ENCODE measurements around the gene ATF6. TPM values are rescaled to one million over a fixed set of nuclear protein-coding genes. Genes with fewer than 3 reads are reported as not detected.

Gene ATF6
- total RNA-seq, 1 experiment from 2014 or later, result 10.6 TPM

- Mint-ChIP-seq H3K9me3 (no peaks in the 10 kb centered on the region), H3K4me3 (no peak overlapping the region), H3K27ac (no peak overlapping the region), H3K4me1 (no peaks in the 10 kb centered on the region), H3K36me3 (no peaks in the 10 kb centered on the region), H3K27me3 (ENCODE audit: low read depth) (no peaks in the 10 kb centered on the region)
- TF ChIP-seq, protein P1, sequence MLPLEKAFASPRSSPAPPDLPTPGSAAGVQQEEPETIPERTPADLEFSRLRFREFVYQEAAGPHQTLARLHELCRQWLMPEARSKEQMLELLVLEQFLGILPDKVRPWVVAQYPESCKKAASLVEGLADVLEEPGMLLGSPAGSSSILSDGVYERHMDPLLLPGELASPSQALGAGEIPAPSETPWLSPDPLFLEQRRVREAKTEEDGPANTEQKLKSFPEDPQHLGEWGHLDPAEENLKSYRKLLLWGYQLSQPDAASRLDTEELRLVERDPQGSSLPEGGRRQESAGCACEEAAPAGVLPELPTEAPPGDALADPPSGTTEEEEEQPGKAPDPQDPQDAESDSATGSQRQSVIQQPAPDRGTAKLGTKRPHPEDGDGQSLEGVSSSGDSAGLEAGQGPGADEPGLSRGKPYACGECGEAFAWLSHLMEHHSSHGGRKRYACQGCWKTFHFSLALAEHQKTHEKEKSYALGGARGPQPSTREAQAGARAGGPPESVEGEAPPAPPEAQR (CRISPR knock-in tag; IDR thresholded peaks at IDR 0.05), result no peak
- ChIA-PET POLR2A (no interaction called here), CTCF (no interaction called here)
- DNase-seq (ENCODE audit: low spot score) (no peak), ATAC-seq (no peak)
Measured at GRCh38 chr1:161781995-161782394, 15.9 kb downstream of the ATF6 start.

DNA sequence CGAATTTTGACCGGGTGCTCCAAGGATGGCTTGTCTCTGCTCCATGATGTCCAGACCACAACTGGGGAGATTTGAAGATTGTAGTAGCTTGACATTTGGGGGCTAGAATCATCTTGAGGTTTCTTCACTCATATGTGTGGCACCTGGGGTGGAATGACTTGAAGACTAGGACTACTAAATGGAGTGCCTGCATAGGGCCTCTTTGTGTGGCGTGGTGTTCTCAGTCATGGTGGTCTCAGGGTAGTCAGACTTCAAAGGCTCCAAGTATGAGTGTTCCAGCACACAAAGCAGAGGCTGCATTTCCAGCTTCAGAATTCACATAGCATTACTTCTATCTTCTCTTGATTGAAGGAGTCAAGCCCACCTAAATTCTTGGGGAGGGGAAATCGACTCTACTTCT, 16.8 kb downstream of the ATF6 start:
- Mint-ChIP-seq H3K4me3 (no peak overlapping the region), H3K9me3 (no peaks in the 10 kb centered on the region), H3K4me1 (no peaks in the 10 kb centered on the region), H3K27me3 (ENCODE audit: low read depth) (no peaks in the 10 kb centered on the region), H3K36me3 (no peaks in the 10 kb centered on the region), H3K27ac (no peak overlapping the region)
- TF ChIP-seq EMX1 (CRISPR knock-in tag; IDR thresholded peaks at IDR 0.05), result no peak
- no peak for TF ChIP-seq TP53 (CRISPR knock-in tag; IDR thresholded peaks at IDR 0.05)
- TF ChIP-seq TCF7 (CRISPR knock-in tag; IDR thresholded peaks at IDR 0.05; ENCODE audit: low read depth), result no peak
- TF ChIP-seq ETV6 (CRISPR knock-in tag; IDR thresholded peaks at IDR 0.05), result no peak
- TF ChIP-seq SMAD4 (CRISPR knock-in tag; IDR thresholded peaks at IDR 0.05), result no peak
- no peak for TF ChIP-seq GRHL2 (CRISPR knock-in tag; IDR thresholded peaks at IDR 0.05; ENCODE audit: insufficient replicate concordance, severe bottlenecking)
- TF ChIP-seq, protein P2, sequence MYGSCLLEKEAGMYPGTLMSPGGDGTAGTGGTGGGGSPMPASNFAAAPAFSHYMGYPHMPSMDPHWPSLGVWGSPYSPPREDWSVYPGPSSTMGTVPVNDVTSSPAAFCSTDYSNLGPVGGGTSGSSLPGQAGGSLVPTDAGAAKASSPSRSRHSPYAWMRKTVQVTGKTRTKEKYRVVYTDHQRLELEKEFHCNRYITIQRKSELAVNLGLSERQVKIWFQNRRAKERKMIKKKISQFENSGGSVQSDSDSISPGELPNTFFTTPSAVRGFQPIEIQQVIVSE (CRISPR knock-in tag; IDR thresholded peaks at IDR 0.05; ENCODE audit: borderline replicate concordance), result no peak
- no peak for TF ChIP-seq MYBL2 (CRISPR knock-in tag; IDR thresholded peaks at IDR 0.05)
- TF ChIP-seq, protein P3, sequence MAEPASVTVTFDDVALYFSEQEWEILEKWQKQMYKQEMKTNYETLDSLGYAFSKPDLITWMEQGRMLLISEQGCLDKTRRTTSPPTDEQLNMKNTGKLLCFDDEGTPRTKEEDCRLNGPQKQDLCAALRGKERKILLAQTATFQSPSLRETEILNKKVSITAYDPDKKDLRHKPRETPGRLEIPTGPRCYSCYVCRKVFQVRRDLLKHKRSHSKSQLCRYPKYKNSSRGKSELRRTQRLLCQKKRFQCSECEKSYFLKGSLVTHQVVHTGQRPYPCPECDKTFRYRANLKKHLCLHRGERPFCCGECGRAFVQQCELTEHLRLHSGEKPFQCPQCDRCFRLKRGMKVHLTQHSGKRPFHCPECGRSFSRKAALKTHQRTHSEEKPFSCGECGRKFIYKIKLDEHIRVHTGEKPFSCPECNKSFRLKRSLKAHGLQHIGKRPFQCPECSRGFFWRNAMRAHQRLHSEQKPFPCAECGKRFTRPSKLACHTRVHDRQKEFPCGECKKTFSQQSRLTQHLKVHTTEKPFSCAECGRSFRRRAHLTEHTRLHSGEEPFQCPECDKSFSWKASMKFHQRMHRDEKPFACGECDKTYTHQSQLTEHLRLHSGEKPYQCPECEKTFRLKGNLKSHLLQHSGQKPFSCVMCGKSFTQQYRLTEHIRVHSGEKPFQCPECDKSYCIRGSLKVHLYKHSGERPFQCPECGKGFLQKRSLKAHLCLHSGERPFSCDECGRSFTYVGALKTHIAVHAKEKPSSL (CRISPR knock-in tag; conservative IDR thresholded peaks at IDR 0.05), result no peak
- TF ChIP-seq ELF4 (CRISPR knock-in tag; IDR thresholded peaks at IDR 0.05; ENCODE audit: low read depth), result no peak
- TF ChIP-seq, protein P4, sequence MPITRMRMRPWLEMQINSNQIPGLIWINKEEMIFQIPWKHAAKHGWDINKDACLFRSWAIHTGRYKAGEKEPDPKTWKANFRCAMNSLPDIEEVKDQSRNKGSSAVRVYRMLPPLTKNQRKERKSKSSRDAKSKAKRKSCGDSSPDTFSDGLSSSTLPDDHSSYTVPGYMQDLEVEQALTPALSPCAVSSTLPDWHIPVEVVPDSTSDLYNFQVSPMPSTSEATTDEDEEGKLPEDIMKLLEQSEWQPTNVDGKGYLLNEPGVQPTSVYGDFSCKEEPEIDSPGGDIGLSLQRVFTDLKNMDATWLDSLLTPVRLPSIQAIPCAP (CRISPR knock-in tag; IDR thresholded peaks at IDR 0.05), result no peak
- TF ChIP-seq, protein P5, sequence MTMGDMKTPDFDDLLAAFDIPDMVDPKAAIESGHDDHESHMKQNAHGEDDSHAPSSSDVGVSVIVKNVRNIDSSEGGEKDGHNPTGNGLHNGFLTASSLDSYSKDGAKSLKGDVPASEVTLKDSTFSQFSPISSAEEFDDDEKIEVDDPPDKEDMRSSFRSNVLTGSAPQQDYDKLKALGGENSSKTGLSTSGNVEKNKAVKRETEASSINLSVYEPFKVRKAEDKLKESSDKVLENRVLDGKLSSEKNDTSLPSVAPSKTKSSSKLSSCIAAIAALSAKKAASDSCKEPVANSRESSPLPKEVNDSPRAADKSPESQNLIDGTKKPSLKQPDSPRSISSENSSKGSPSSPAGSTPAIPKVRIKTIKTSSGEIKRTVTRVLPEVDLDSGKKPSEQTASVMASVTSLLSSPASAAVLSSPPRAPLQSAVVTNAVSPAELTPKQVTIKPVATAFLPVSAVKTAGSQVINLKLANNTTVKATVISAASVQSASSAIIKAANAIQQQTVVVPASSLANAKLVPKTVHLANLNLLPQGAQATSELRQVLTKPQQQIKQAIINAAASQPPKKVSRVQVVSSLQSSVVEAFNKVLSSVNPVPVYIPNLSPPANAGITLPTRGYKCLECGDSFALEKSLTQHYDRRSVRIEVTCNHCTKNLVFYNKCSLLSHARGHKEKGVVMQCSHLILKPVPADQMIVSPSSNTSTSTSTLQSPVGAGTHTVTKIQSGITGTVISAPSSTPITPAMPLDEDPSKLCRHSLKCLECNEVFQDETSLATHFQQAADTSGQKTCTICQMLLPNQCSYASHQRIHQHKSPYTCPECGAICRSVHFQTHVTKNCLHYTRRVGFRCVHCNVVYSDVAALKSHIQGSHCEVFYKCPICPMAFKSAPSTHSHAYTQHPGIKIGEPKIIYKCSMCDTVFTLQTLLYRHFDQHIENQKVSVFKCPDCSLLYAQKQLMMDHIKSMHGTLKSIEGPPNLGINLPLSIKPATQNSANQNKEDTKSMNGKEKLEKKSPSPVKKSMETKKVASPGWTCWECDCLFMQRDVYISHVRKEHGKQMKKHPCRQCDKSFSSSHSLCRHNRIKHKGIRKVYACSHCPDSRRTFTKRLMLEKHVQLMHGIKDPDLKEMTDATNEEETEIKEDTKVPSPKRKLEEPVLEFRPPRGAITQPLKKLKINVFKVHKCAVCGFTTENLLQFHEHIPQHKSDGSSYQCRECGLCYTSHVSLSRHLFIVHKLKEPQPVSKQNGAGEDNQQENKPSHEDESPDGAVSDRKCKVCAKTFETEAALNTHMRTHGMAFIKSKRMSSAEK (CRISPR knock-in tag; IDR thresholded peaks at IDR 0.05; ENCODE audit: borderline replicate concordance), result no peak
- TF ChIP-seq SMAD3 (CRISPR knock-in tag; IDR thresholded peaks at IDR 0.05; ENCODE audit: borderline replicate concordance), result no peak
- TF ChIP-seq, protein P6, sequence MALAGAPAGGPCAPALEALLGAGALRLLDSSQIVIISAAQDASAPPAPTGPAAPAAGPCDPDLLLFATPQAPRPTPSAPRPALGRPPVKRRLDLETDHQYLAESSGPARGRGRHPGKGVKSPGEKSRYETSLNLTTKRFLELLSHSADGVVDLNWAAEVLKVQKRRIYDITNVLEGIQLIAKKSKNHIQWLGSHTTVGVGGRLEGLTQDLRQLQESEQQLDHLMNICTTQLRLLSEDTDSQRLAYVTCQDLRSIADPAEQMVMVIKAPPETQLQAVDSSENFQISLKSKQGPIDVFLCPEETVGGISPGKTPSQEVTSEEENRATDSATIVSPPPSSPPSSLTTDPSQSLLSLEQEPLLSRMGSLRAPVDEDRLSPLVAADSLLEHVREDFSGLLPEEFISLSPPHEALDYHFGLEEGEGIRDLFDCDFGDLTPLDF (CRISPR knock-in tag; IDR thresholded peaks at IDR 0.05), result no peak
- no peak for TF ChIP-seq JUN (CRISPR knock-in tag; IDR thresholded peaks at IDR 0.05)
- TF ChIP-seq FOXJ3 (CRISPR knock-in tag; IDR thresholded peaks at IDR 0.05; ENCODE audit: borderline replicate concordance), result no peak
- ChIA-PET POLR2A (no interaction called here), CTCF (interaction anchor here (1.3 kb wide), 1 partner anchor 254 kb away, joined by 3 read pairs; no protein-coding TSS in a partner anchor)
- no peak for ATAC-seq
- no peak for DNase-seq (ENCODE audit: low spot score)

Data from WTC11 (cell line).